Urinary bladder (tissue), 4 donors: ENCODE measurements around the gene BICDL1. TPM values are rescaled to one million over a fixed set of nuclear protein-coding genes. Genes with fewer than 3 reads are reported as not detected.

Experiments used
- DNase-seq: peaks from one replicate; pipeline ENCODE4 v3.0.0-alpha.2; 2015; ENCODE audit errors: extremely low spot score
- H3K27ac ChIP-seq: one replicate; pipeline ENCODE4 v1.5.1; 2013; ENCODE audit warnings: low read depth, mild to moderate bottlenecking, moderate library complexity
- H3K36me3 ChIP-seq: one replicate; pipeline ENCODE4 v1.6.1; 2013; ENCODE audit warnings: mild to moderate bottlenecking, moderate library complexity; ENCODE audit not compliant: insufficient read depth
- H3K4me1 ChIP-seq: one replicate; pipeline ENCODE4 v1.6.1; 2013; ENCODE audit warnings: mild to moderate bottlenecking, moderate library complexity; ENCODE audit not compliant: insufficient read depth
- H3K4me3 ChIP-seq: one replicate; pipeline ENCODE4 v1.5.1; 2013; ENCODE audit warnings: low read depth, low read length
- WGBS: extraction: QIAGEN DNeasy Blood & Tissue Kit; methylation state at CpG from one replicate; pipeline ENCODE4 v1.1.7; 2013; 5-methylcytosine and 5-hydroxymethylcytosine counted together
- polyA plus RNA-seq: library from polyadenylated mRNA; stranded (reverse); fragments of 200-250 nt; gene quantifications from one replicate; pipeline ENCODE4 v1.2.3, GENCODE V29; 2013
- total RNA-seq: library from RNA; depleted of rRNA; stranded (reverse); fragments of >200 nt; gene quantifications from one replicate; pipeline ENCODE4 v1.2.3, GENCODE V29; 2014
- donor health status: healthy with polysubstance abuse.
- donor health status: healthy.

BICDL1 gene
- total and polyA plus RNA-seq, 2 donors = 1.1 to 2.4 TPM

DNA sequence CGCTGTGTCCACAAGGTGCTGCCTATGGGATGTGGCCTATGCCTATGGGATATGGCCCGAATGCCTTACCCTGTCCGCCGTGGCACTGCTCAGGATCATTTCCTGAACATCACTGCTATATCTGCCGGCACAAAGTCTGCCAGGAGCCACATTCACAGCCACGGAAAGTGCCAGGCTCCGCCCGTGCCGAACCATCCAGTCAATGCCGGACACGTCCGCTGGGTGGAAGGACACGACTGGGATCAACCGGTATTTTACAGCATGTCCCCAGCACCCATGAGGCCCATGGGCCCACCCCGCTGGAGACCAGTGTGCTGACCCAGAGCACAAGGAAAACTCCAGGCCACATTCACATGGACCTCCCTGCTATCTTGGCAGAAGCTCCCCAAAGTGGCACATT is 142.1 kb downstream of the BICDL1 start:
- Histone ChIP-seq H3K4me3 (no peak overlapping the region), H3K27ac (no peak overlapping the region), H3K4me1 (no peaks in the 10 kb centered on the region), H3K36me3 (peaks cover 14% of the 10 kb centered on the region)
- 96% methylated on average over 15 of the region's 15 CpGs for WGBS
- DNase-seq = no peak

- no peak for DNase-seq
- Histone ChIP-seq H3K36me3 (peaks cover 14% of the 10 kb centered on the region), H3K4me1 (no peaks in the 10 kb centered on the region), H3K27ac (no peak overlapping the region), H3K4me3 (no peak overlapping the region)
- WGBS = 84% methylated on average over 9 of the region's 9 CpGs
These were observed 143.2 kb downstream of the BICDL1 start for GRCh38 chr12:120132054-120132836.

- DNase-seq = no peak
- no peak overlapping the region for H3K27ac ChIP-seq
- WGBS = 79% methylated on average over 6 of the region's 6 CpGs
- H3K36me3 ChIP-seq = peaks cover 16% of the 10 kb centered on the region
- no peaks in the 10 kb centered on the region for H3K4me1 ChIP-seq
- no peak overlapping the region for H3K4me3 ChIP-seq
These were observed 143.9 kb downstream of the BICDL1 start for GRCh38 chr12:120132863-120133385.

DNA sequence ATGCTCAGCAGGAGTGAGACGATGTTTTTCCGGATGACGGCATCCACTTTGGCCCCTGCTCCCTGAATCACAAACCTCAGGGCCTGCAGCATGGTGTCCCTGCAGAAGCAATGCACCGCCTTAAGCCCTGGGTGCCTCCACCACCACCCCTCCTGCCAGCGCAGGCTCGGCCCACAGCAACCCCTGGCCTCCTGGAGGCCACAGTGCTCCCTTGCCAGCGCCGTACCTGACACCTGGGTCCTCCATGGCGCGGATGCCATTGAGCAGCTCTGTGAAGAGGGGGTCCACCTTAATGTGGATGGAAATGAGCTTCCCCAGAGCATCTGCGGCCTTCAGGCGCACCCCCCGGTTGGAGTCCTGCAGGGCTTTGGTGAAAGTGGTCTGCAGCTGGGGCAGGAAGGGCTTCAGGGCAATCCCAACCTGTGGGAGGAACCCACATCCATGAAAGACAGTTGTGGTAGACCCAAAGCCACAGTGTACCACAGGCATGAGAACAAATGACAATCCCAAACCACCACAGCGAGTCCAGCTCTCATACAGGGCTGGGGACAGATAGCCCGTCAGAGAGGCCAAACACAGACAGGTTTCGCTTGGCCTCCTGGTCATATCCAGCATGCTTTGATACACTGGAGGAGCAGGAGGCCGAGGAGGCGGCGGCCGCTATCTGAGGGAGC is 145.4 kb downstream of the BICDL1 start:
- H3K4me3 ChIP-seq = no peak overlapping the region
- H3K4me1 ChIP-seq = no peaks in the 10 kb centered on the region
- H3K27ac ChIP-seq = no peak overlapping the region
- WGBS = 97% methylated on average over 20 of the region's 20 CpGs
- DNase-seq = no peak
- peaks cover 18% of the 10 kb centered on the region for H3K36me3 ChIP-seq

DNA sequence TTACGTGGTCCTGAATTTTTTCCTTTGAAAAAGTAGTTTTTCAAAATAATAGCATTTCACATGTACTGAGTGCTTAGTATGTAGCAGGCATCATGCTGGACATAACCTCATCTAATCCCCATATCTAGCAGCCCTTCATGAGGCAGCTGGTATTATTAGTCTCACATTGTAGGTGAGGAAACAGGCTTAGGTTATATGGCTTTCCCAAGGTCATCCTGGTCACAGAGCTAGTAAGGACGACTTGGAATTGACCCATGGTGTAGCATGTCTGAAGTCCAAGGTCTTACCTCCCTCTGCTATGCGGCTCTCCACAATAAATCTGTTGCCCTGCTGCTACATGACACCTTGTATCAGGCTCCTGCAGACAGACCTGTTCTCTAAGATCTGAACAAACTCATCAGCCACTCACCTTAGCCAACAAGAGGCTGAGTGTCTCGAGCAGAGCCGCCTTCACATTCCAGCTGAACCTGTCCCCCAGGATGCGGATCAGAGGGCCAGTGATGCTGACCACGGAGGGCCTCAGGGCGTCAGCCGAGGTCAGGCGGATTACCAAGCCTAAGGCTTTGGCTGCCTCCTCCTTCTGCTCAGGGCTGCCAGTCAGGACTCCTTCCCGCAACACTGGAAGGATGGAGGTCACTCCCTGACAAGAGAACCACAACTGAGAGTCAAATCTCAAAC is 147.2 kb downstream of the BICDL1 start:
- peaks cover 17% of the 10 kb centered on the region for H3K36me3 ChIP-seq
- no peak for DNase-seq
- H3K4me3 ChIP-seq = no peak overlapping the region
- no peaks in the 10 kb centered on the region for H3K4me1 ChIP-seq
- H3K27ac ChIP-seq = no peak overlapping the region
- WGBS = 89% methylated on average over 11 of the region's 11 CpGs

DNA sequence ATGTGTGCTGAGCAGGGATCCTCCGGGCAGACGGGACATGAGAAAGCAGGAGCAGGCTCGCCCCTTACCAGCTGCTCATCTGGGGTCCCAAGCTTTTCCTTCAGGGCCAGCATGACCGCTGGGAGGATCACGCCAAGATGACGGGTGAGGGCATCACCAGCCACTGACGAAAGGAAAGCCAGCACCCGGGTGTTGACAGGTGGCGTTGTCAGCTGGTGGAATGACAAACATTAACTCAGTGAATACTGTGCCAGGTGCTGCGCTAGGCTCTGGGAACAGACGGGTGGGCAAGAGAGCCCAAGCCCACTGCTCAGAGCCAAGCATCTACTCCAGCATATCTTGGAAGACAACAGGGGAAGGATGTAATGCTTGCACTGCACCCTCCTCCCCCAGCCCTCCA is 148.8 kb downstream of the BICDL1 start:
- 95% methylated on average over 11 of the region's 11 CpGs for WGBS
- Histone ChIP-seq H3K4me3 (no peak overlapping the region), H3K27ac (no peak overlapping the region), H3K36me3 (peaks cover 20% of the 10 kb centered on the region), H3K4me1 (no peaks in the 10 kb centered on the region)
- no peak for DNase-seq

DNA sequence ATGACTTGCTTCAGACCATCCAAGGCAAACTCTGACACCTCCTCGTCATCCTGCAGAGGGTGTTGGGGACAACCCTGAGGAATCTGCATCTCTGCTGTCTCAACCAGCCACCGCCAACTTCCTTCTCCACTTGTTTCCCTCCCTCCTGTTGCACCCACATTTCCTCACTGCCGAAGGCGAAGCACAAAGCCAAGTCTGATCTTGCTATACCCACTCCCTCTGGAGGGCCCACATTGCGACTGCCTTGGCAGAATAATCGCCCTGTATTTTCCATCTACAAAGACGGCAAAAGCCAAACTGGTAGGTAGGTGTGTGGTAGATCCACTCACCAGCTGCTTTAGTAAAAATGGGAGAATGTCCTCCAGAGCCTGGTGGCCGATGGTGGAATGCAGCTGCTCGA is 149.3 kb downstream of the BICDL1 start:
- Histone ChIP-seq H3K36me3 (peaks cover 20% of the 10 kb centered on the region), H3K4me1 (no peaks in the 10 kb centered on the region), H3K27ac (no peak overlapping the region), H3K4me3 (no peak overlapping the region)
- no peak for DNase-seq
- WGBS = 94% methylated on average over 9 of the region's 9 CpGs

DNA sequence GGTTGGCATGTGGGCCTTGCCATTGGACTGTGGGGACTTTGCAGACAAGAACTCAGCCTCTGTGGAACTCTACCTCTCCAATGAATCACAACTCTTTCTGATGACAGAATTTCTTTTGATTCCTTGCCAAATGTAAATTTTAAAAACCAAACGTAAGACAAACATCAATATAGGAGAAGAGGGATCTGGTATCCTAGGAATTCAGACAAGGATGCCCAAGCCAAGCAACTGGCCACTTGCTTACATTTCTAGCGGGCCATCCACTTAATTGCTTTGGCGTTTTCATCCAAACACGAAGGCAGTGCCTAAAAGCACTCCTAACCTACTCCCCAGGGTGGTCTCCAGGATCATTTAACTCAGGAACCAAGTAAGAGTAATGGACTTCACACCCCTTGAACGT is 150.9 kb downstream of the BICDL1 start:
- Histone ChIP-seq H3K36me3 (peaks cover 18% of the 10 kb centered on the region), H3K4me1 (no peaks in the 10 kb centered on the region), H3K27ac (no peak overlapping the region), H3K4me3 (no peak overlapping the region)
- DNase-seq = no peak
- 74% methylated on average over 5 of the region's 5 CpGs for WGBS

DNA sequence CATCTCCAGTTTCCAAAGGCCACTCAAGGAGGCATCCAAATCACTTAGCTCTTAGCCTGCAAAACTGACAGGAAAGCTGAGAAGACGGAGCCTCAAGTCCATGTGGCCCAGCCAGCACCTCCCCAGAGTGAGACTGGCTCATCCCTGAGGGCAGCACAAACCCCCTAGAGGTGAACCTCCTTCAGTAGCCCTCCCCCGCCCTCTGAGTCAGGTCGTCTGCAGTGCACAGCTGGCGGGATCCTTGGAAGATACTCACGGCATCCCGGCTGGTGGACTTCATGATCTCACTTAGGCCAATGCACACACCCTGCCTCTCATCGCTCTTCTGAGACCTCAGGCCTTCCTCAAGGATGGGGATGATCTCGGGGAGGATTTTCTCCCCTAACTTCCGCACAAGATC is 151.6 kb downstream of the BICDL1 start:
- DNase-seq = no peak
- WGBS = 88% methylated on average over 9 of the region's 9 CpGs
- no peaks in the 10 kb centered on the region for H3K4me1 ChIP-seq
- H3K27ac ChIP-seq = no peak overlapping the region
- H3K36me3 ChIP-seq = peaks cover 18% of the 10 kb centered on the region
- H3K4me3 ChIP-seq = no peak overlapping the region

- H3K4me1 ChIP-seq = no peaks in the 10 kb centered on the region
- no peak overlapping the region for H3K27ac ChIP-seq
- WGBS = 93% methylated on average over 6 of the region's 6 CpGs
- H3K36me3 ChIP-seq = peaks cover 18% of the 10 kb centered on the region
- no peak overlapping the region for H3K4me3 ChIP-seq
- no peak for DNase-seq
These were observed 152.3 kb downstream of the BICDL1 start for GRCh38 chr12:120141336-120141735.

GRCh38 chr12:120142231-120142877 is 153.3 kb downstream of the BICDL1 start:
- Histone ChIP-seq H3K27ac (no peak overlapping the region), H3K36me3 (peaks cover 18% of the 10 kb centered on the region), H3K4me3 (no peak overlapping the region), H3K4me1 (no peaks in the 10 kb centered on the region)
- WGBS = 96% methylated on average over 14 of the region's 14 CpGs
- no peak for DNase-seq
